NCI-H69 (cell line): ENCODE data around the gene PLVAP.

ENCODE experiments used
- DNase-seq: peaks from one replicate; lab custom pipeline; 2025; lab: John Stamatoyannopoulos, UW

Gene PLVAP

DNA sequence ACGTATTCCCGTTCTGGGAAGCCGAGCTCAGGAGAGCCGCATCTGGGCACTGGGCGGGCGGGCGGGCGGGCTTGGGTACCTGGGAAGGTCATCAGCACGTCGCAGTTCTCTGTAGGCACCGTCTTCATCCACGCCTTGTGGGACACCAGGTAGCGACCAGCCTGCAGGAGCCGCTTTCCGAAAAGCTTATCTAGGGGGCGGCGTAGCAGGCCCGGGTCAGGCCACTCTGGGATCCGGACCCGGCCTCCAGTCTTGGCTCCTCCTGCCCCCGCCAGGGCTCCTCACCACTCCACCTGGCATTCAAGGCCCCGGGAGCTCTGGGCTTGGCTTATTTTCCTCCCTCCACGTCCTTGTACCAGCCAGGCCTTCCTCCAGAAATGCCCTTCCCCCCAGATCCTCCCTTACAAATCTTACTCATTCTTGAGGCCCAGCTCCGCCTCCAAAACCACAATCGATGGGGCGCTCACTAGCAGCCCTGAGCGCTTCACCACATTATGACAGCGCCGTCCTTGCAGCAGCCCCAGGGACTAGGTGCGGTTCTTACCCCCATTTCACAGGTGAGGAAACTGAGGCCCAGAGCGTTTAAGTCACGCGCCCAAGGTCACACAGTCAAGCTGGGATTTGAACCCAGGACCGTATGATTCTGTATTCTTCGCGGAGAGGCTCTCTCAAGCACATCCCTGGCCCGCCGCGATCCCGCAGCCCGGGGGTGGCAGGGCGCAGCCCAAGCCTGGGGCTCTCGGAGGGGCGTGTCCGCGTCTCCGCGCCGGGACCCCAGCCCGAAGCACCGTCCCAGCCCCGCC lies 43.3 kb downstream of the PLVAP start:
- DNase-seq, result no peak

DNA sequence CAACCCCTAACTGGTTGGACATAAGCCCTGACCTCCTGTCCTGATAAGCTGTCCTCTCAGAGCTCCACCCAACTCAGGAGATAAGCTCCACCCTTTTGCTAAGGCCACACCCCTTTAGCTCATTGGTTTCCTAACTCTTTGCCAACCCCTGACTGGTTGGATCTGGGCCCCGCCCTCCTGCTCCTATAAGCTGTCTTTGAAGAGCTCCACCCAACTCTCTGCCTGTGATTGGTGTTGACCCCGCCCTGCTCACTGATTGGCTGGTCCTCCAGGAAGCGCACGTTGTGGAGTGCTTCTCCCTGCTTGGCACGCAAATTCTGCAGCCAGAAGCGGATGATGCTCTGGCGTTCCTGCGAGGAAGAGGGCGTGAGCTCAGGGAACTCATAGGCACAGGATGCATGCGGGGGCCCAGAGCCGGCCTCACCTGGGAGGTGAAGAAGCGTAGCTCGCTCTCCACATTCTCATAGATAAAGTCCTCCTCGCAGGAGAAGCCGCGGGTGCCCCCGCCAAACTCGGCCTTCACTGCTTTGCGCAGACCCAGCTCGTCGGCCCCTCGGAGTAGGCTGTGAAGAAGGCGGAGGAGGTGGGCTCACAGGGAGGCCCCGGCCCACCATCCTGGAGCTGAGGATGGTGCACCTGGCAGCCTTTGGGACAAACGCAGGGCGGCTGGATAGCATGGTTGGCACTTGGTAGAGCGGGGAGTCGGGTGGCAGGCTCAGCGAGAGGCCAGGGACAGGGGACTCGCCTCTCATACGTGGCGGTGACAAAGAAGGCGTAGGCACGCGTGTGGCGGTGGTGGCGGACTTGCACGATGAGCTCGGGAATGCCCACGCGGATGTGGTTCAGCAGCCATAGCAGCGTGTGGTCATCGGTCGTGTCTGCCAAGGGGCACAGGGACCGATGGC lies 44.2 kb downstream of the PLVAP start:
- DNase-seq, result peak; percentile 77

DNA sequence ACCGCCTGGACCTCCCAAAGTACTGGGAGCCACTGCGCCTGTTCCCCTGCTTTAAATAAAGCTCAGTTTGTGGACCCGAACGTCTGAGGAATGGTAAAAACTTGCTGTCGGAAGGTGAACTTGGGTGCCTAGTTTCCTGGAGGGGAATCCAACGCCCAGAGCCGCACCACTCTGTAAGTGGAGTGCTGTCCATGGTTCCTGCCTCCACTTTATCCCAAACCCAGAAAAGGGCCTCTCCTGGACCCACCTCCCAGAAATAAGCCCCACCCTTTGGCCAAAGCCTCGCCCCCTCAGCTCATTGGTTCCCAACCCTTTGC lies 44.8 kb downstream of the PLVAP start:
- no peak for DNase-seq

DNA sequence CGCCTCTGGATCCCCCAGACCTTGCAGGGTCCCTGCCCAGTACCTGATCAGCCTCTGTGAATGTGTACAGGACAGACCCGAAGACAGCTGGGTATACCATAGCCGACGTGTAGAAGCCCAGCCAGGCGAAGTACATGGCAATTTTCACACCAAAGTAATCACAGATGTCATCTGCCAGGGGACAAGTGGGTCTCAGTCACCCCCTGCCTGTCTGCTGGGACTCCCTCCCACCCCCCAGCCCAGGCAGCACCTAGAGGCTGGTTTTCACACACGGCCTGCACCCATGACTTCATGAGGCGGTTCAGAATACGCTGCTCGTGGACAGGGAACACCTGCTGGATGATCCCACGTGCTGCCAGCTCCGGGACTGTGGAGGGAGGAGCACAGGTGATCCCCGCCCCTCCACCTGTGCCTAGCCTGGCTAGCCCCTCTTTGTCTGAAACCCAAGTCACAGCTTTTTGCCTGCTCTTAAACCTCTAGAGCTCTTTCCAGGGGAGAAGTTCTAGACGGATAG lies 46.0 kb downstream of the PLVAP start:
- DNase-seq, result peak; percentile 75

DNA sequence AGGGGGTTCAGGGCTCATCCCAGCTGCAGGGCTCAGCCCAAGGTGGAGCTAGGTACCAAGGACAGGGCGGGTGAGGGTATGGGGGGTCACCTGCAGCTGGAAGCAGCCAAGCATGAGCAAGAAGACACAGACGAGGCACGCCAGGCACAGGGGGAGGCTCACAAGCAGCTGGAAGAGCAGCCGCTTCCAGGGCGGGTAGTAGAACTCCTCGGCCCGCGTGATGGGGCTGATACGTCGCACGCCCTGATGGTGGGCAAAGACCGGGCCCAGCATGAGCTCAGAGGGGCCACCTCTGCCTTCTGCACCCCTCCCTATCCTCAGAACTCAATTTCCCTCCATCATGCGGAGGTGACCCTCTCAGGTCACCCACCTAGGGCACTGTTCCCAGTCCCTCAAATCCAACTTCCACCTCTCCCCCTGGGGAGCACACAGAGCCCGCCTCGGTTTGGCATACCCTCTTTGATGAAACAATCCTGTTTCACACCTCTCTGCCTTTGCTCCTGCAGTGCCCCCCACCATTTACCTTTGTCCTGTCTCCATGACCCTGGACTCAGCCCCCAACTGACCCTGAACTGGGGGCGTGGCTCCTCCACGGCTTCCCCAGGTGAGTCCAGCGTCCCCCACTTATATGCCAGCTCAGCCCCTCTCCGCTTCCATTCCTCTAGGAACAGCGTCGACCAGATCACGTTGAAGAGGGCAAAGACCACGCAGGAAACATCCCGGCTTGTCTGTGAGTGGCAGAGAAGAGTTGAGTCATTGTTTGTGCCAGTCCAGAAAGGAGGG lies 46.7 kb downstream of the PLVAP start:
- DNase-seq, result no peak

DNA sequence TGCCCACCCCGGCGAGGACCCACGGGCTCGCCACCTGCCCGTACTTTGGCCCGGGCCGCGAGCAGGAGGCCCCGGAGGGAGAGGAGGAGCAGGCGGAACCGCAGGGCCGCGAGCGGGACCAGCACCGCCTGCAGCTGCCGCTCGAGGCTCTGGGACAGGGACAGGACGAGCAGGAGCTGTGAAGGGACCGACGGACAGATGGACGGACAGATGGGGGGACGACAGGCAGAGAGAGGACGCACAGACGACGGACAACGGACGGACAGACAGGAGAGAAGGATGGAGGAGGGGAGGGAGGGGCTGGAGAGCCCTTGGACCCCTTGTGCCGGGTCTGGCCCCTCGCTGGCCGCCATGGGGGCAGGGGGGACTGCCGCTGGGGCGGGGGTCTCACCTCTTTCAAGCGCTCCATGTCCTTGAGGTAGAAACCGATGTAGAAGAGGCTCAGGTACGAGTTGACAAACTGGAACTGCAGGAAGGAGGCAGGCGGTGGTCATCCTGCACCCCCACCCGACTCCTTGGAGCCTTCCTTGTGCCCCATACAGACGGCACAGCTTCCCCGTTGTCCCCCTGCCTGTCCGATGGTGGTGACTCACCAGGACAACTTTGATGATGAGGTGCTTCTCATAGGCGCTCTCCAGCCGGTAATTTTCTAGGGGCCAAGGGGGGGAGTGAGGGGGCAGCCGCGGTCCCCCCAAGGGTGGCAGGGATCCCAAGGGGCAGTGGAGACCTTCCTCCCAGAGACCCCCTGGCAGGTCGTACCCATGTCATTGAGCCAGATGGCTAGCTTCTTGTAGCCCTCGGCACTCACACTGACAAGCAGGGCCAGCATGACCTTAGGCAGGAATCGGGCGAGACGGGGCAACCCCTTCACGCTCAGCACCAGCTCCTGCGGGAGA lies 47.5 kb downstream of the PLVAP start:
- no peak for DNase-seq

DNA sequence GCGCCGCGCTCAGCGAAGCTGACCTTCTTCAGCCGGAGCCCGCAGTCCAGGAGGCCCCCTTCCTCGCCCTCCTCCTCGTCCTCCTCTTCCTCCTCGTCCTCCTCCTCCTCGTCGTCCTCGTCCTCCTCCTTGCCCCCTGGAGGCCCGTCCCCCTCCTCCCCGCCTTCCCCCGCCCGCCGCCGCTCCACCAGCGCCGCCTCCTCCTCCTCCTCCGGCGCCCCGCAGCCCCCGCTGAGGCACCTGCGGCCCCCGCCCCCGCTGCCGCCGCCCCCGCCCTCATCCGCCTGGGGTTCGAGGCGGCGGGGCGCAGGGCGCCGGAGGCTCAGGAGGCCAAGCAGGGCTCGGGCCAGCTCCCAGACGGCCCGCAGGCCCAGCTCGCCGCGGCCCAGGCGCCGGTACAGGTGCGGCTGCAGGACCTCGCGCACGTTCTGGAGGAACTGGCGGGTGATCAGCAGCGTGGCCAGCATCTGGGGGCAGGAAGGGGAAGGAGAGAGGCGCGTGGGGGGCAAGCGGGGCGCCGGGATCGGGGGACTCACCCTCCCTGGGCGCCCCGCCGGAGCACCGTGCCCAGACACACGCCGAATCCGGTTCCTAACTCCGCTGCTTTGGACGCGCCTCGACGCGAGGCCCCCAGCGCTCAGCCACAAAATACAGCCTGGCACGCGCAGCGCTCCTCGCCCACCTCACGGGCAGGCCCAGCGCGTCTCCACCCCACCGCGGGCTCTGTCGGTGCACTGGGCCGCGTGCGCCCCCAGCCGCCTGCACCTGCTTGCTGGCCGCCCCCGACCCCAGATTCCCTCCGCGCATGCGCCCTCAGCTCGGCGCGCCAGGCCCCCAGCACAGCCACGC lies 48.4 kb downstream of the PLVAP start:
- DNase-seq, result peak; percentile 77

DNA sequence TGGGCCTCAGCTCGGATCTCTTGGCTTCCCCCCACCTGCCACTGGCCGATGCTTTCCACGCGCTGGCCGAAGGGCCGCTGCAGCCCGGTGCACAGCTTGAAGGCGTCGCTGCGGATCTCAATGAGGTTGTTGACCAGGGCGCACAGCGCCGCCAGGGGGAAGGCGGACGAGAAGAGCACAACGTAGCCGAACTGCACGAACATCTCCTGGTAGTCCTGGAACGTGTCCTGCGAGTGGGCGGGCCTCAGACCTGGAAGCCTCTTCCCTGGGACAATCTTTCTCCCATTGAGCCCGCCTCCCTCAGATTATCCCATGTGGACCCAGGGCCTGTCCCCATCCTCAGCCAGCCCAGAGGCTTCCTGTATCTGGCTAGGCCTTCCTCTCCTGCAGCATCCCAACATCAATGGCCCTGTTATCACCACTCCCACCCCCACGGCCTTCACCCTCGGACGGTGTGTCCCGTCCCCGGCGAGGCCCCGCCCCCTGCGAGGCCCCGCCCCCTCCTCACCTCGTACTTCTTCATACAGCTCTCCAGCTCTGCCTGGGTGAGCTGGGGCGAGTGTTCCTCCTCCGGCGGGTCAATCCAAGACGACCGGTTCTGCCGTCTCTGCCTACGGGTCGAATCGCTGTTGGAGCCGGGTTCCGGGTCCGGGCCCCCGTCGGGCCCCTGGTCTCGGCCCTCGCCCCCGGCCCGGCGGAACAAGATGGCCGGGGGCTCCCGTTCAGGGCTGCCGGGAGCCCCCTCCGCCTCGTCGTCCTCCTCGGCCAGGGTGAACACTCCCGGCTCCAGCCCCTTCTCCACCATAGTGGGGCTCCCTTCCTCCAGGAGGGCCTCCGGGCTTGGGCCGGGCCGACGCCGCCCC lies 49.3 kb downstream of the PLVAP start:
- peak; percentile 58 for DNase-seq

DNA sequence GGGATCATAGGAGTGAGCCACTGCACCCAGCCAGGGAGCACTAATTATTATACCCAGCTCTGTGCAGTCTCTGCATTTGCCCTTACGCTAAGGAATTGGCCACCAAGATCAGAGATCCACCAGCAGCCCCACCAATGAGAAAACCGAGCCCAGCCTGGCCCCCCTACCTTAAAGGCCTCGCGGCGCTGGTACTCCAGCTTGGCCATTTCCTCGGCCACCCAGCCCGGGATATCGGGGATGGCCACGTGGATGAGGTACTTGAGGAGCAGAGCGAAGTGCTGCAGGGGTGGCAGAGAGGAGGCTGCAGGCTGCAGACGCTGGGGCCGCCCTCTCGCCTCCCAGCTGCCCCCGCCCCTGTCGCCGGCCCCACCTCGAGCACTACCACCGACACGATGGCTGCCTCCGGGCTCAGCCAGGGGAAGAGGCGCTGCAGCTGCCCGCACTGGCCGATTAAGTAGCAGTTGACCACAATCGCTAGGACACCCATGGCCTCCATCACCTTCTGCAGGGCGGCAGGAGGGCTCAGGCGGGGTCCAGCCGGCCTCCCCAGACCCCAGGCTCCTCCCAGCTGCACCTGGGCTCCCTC lies 50.0 kb downstream of the PLVAP start:
- DNase-seq, result no peak

DNA sequence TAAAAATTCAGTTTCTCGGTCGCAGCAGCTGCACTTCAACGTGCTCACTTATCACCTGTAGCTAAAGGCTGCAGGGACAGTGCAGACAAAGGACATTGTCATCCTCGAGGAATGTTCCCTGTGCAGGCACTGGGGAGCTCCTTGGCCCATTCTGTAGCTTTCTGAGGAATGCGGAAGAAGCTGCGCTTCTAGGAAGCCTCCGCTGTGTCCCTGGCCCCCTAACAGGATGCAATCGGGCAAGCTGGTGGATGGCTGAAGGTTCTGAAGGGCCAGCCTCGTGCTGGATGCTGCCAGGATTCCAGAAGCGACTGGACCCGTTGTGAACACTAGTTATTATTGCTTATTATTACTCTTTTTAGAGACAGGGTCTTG lies 50.6 kb downstream of the PLVAP start:
- DNase-seq, result no peak

DNA sequence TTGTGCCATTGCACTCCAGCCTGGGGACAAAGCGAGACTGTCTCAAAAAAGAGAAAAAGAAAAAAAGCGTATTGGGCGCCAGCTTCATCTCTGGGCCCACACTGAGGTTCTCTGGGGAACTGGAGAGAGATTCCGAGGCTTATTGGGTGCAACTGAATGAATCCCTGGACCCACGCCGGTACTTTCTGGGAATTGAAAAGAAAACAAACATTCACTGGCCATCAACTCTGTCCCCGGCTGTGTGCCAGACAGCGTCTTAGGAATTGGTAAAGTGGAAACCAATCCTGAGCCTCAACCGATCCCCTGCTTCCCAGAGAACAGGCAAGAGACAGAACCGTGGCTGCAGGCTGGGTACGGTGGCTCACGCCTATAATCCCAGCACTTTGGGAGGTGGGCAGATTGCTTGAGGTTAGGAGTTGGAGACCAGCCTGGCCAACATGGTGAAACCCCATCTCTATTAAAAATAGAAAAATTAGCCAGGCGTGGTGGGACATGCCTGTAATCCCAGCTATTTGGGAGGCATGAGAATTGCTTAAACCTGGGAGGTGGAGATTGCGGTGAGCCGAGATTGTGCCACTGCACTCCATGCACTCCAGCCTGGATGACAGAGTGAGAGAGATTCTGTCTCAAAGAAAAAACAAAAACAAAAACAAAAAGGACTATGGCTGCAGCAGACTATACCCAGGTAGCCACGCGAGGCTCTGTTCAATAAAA lies 51.1 kb downstream of the PLVAP start:
- no peak for DNase-seq

DNA sequence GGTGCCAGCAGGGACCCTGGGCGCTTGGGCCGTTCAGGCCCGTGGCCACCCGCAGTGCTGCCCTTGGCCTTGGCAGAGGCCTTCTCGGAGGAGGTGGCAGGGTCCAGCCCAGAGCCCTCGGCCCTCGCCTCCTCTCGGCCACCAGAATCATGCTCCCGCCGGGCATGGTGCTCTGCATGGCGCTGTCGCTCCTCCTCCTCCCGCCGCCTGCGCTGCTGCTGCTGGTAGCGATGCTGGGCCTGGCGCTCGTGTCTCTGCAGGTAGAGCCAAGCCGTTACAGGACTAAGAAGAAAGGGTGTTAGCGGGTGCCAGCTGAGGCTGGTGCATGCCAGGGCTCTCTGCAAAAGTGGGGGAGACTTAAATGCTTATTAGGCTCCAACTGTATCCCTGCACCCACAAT lies 52.0 kb downstream of the PLVAP start:
- DNase-seq, result no peak

DNA sequence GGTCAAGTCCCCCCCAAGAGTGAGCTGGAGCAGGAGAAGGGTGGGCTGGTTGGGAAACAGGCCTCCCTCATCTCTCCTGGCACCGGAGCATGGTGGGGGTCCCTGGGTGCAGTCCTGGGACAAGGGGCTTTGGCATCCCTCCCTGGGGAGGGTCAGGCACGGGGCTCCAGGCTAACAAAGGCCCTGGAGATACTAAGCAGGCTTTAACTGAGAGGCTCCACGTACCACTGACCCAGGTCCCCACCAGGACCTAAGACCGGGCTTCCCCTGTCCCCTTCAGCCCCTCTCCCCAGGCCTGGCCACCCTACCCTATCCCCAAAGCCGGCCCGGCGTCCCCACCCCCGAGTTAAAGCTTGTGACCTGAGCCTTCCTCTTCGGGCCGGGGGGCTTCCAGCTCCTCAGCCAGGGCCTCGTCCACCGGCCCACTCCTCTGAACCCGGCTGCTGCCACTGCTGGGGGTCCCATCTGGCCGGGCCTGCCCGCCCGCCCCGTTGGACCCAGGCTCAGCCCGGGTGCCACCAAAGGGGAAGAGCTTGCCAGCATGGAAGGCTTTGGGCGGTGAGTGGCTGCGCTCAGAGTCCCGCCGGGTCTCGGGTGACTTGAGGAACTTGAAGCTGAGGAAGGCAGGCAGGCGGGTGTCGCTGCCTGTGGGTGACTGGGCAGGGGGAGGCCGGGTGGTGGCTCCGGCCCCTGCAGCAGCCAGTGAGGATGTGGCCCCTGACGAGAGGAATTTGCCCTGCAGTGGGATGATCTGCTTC lies 52.6 kb downstream of the PLVAP start:
- DNase-seq, result no peak

DNA sequence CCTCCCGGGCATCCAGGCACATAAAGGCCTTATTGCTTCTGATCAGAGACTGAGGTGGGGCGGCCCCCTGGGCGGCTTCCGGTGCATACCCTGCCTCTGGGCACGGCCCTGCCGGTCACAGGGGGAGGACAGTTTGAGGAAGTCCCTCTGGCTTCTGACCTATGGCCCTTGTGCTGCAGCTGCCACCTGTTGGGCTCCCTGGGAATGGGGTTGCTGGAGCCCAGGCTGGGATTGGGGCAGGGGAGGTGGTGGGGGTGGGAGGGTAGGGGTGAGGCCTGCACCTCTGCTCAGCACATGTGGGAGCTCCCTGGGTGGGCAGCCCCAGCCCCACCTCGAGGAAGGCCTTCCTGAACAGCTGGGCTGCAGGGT lies 53.2 kb downstream of the PLVAP start:
- DNase-seq, result no peak

DNA sequence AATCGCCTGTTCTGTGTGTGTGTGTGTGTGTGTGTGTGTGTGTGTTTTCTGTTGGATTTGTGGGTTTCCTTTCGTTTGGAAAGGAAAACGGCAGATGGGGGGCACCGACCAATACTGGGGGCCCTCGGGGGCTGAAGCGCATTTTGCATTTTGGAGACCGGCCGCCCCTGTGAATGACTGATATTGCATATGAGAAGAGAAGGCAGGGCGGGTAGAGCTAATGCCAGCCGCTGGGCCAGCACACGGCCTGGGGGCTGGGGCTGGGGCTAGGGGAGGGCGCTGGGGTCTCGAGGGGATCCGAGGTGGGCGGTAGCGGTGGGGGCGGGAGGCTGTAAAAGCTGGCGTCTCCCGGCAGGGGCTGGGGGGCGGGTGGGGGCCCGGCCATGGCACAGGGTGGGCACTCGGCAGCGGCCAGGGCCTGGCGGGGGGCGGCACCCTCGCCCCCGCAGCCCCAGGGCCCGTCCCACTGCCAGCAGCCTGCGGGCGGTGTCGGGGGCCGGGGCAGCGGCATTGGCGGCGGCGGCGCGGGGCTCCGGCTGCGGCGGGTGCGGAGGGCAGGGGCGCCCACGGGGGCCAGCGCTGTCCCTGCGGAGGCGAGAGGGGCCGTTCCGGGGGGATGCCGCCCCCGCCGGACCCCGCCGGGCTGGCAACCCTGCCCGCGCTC lies 53.7 kb downstream of the PLVAP start:
- no peak for DNase-seq

DNA sequence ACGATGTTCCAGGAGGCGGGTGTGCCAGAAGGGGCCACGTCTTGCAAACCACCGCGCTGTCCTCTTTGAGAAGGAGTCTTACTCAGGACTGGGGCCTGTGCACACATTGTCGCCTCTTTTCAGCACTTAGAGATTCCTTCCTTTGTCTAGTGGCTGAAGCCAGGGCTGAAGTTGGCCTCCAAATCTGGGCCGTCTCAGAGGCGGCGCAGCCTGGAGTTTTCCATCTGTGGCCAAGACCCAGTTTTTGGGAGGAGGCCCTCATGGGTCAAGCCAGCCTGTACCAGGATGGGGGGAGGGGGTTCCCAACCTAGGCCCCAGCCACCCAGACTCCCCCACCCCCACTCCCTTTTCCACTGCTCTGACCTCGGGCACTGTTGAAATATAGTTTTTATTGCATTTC lies 54.3 kb downstream of the PLVAP start:
- DNase-seq, result no peak
